Ovary (tissue), 3 donors: Measurements from ENCODE around the gene TRIB2.

Experiments used
- CTCF ChIP-seq, 3 donors: fragments of 450-650 bp in 2 of 3; fragments of 200-600 bp in 1 of 3; IDR thresholded peaks; one replicate each; pipeline versions ENCODE4 v1.5.1 to v1.8.0; 2016 to 2022; ENCODE audit warnings: antibody characterized with exemption in 3 of 3, mild to moderate bottlenecking in 1 of 3
- EP300 ChIP-seq: sonication (generic); formaldehyde crosslinking; IDR thresholded peaks from one replicate; pipeline ENCODE4 v1.6.1; 2017; ENCODE audit warnings: antibody characterized with exemption
- POLR2A ChIP-seq: fragments of 450-650 bp; IDR thresholded peaks from one replicate; pipeline ENCODE4 v1.6.1; 2017; ENCODE audit warnings: antibody characterized with exemption, mild to moderate bottlenecking, moderate library complexity
- donor health status: DM: no; HTN: no; CAD: no.

GRCh38 chr2:12730265-12730664 lies 13.5 kb downstream of the TRIB2 start:
- TF ChIP-seq EP300, result no peak
- TF ChIP-seq CTCF (IDR thresholded peaks at IDR 0.05), result no peak
- no peak for TF ChIP-seq POLR2A
